ENCODE data around the gene NLRC5. TPM values are rescaled to one million over a fixed set of nuclear protein-coding genes. Genes with fewer than 3 reads are reported as not detected.
A peak's percentile ranks its signal among the peaks of the same experiment; 100 is the strongest.
"Not testable (repeated sequence)": the region's sequence is repeated elsewhere in the genome, so short reads cannot be mapped to it uniquely, and the experiment has no call there.

The NLRC5 gene
- total RNA-seq, 2 experiments from 2014 or later, result 424 to 434 TPM

DNA sequence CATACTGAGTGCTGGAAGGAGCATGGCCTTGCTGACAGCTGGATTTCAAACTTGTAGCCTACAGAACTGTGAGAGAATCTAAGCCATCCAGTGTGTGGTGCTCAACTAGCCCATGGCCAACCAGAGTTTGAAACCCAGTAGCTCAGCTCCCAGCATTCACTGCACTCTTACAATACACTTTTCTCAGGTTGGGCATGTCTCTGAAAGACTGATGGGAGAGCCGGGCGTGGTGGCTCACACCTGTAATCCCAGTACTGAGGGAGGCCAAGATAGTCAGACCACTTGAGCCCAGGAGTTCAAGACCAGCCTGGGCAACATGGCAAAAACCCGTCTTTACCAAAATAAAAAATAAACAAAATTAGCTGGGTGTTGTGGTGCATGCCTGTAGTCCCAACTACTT is 106.8 kb downstream of the NLRC5 start:
- no peak overlapping the region for H3K4me3 Mint-ChIP-seq
- H3K27me3 Mint-ChIP-seq, result no peaks in the 10 kb centered on the region
- ChIA-PET CTCF (interaction anchor here (0.6 kb wide), 1 partner anchor 9 kb away, joined by 3 read pairs; no protein-coding TSS in a partner anchor), POLR2A (no interaction called here)
- no peaks in the 10 kb centered on the region for H3K36me3 Mint-ChIP-seq (ENCODE audit: low read depth)
- Histone ChIP-seq H3K27ac (ENCODE audit: low read depth in 1 of 2, low read length in 2 of 2) (no peak overlapping the region), H3K9me3 (ENCODE audit: control insufficient read depth in 1 of 2, insufficient read depth in 1 of 2, low read length in 2 of 2) (no peaks in the 10 kb centered on the region), H3K27me3 (ENCODE audit: control insufficient read depth in 1 of 2, insufficient read depth in 2 of 2, low read length in 2 of 2) (no peaks in the 10 kb centered on the region), H3K36me3 (ENCODE audit: insufficient read depth, low read length) (no peaks in the 10 kb centered on the region), H3K4me3 (ENCODE audit: low read length) (no peak overlapping the region), H3K4me1 (ENCODE audit: insufficient read depth, low read length) (peaks cover 20% of the 10 kb centered on the region)
- no peak for DNase-seq
- peaks cover 14% of the 10 kb centered on the region for H3K4me1 Mint-ChIP-seq (ENCODE audit: low read depth)
- ATAC-seq (ENCODE audit: poor library complexity), result no peak
- TF ChIP-seq, protein P1, sequence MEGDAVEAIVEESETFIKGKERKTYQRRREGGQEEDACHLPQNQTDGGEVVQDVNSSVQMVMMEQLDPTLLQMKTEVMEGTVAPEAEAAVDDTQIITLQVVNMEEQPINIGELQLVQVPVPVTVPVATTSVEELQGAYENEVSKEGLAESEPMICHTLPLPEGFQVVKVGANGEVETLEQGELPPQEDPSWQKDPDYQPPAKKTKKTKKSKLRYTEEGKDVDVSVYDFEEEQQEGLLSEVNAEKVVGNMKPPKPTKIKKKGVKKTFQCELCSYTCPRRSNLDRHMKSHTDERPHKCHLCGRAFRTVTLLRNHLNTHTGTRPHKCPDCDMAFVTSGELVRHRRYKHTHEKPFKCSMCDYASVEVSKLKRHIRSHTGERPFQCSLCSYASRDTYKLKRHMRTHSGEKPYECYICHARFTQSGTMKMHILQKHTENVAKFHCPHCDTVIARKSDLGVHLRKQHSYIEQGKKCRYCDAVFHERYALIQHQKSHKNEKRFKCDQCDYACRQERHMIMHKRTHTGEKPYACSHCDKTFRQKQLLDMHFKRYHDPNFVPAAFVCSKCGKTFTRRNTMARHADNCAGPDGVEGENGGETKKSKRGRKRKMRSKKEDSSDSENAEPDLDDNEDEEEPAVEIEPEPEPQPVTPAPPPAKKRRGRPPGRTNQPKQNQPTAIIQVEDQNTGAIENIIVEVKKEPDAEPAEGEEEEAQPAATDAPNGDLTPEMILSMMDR (IDR thresholded peaks at IDR 0.05), result no peak
- no peak overlapping the region for H3K27ac Mint-ChIP-seq
- intact Hi-C loops (cut with DNase I, micrococcal nuclease), result no loop called here
- no peaks in the 10 kb centered on the region for H3K9me3 Mint-ChIP-seq

DNA sequence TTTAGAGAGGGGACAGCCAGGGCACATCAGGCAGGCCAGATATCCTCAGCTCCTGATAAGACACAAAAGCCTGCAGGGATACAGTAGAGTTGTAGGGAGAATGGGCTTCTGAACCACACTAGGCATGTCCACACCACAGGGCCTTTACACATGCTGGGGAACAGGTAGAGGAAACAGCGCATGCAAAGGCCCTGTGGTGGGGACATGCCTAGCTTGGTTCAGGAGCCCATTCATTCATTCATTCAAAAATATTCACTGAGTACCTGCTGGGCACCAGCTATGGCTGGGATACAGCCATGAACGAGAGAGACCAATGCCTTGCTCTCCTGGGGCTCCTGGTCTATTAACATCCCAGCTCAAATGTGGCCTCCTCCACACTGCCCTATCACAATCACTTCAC is 107.4 kb downstream of the NLRC5 start:
- peak overlapping the region; percentile 16 for H3K4me3 Mint-ChIP-seq
- no peaks in the 10 kb centered on the region for H3K27me3 Mint-ChIP-seq
- POLR2A ChIA-PET, result no interaction called here
- H3K27me3 ChIP-seq (ENCODE audit: control insufficient read depth in 1 of 2, insufficient read depth in 2 of 2, low read length in 2 of 2), result no peaks in the 10 kb centered on the region
- ATAC-seq (ENCODE audit: poor library complexity) (no peak), DNase-seq (no peak)
- TF ChIP-seq, protein P1 (IDR thresholded peaks at IDR 0.05), result no peak
- H3K36me3 Mint-ChIP-seq (ENCODE audit: low read depth), result no peaks in the 10 kb centered on the region
- H3K36me3 ChIP-seq (ENCODE audit: insufficient read depth, low read length), result no peaks in the 10 kb centered on the region
- no peak overlapping the region for H3K27ac ChIP-seq (ENCODE audit: low read depth in 1 of 2, low read length in 2 of 2)
- H3K4me3 ChIP-seq (ENCODE audit: low read length), result no peak overlapping the region
- no peaks in the 10 kb centered on the region for H3K9me3 ChIP-seq (ENCODE audit: control insufficient read depth in 1 of 2, insufficient read depth in 1 of 2, low read length in 2 of 2)
- CTCF ChIA-PET, result interaction anchor here (0.6 kb wide), 1 partner anchor 9 kb away, joined by 3 read pairs; no protein-coding TSS in a partner anchor
- no peak overlapping the region for H3K27ac Mint-ChIP-seq
- no peaks in the 10 kb centered on the region for H3K9me3 Mint-ChIP-seq
- H3K4me1 Mint-ChIP-seq (ENCODE audit: low read depth), result peaks cover 14% of the 10 kb centered on the region
- H3K4me1 ChIP-seq (ENCODE audit: insufficient read depth, low read length), result peaks cover 16% of the 10 kb centered on the region
- intact Hi-C loops (cut with DNase I, micrococcal nuclease), result no loop called here

DNA sequence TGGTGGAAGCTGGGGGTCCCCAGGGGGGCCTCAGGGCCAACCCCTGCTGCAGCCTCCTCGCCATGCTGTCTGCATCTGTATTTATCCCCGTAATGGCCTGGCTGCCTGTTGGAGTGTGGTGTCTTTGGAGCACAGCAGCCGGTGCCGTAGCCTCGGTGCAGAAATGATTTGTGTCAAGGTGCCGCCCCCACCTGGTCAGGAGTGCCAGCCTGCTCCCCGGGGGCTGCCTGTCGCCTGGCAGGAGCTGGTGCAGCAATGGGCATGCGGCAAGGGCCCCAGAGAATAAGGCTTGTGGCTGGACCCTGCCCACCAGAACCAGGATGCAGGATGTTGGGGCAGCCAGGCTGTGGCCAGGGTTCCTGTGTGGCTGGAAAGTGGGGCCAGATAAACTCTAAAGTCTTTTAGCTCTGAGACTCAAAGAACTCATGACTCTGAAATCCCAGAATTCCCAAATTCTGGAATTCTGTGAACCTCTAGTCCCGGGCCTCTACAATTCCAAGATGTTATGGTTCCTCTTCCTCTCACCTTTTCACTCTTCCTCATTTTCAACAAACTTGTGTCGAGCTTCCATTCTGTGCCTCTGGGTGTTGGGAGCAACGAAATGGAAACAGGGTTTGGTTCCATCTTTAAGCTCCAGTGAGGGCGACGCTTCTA is 109.0 kb downstream of the NLRC5 start:
- DNase-seq (no peak), ATAC-seq (ENCODE audit: poor library complexity) (no peak)
- CTCF ChIA-PET, result interaction anchor here (1.0 kb wide), 1 partner anchor 14 kb away, joined by 4 read pairs; no protein-coding TSS in a partner anchor
- POLR2A ChIA-PET, result interaction anchor here (1.1 kb wide), 1 partner anchor 87 kb away, joined by 4 read pairs; the partner anchor contains the start of gene PSME3IP1
- TF ChIP-seq, protein P1 (IDR thresholded peaks at IDR 0.05), result no peak
- H3K9me3 Mint-ChIP-seq, result no peaks in the 10 kb centered on the region
- no peaks in the 10 kb centered on the region for H3K27me3 ChIP-seq (ENCODE audit: control insufficient read depth in 1 of 2, insufficient read depth in 2 of 2, low read length in 2 of 2)
- H3K9me3 ChIP-seq (ENCODE audit: control insufficient read depth in 1 of 2, insufficient read depth in 1 of 2, low read length in 2 of 2), result no peaks in the 10 kb centered on the region
- no peak overlapping the region for H3K4me3 ChIP-seq (ENCODE audit: low read length)
- peaks cover 12% of the 10 kb centered on the region for H3K4me1 Mint-ChIP-seq (ENCODE audit: low read depth)
- peaks cover 8% of the 10 kb centered on the region for H3K4me1 ChIP-seq (ENCODE audit: insufficient read depth, low read length)
- no peaks in the 10 kb centered on the region for H3K36me3 Mint-ChIP-seq (ENCODE audit: low read depth)
- no peak overlapping the region for H3K27ac ChIP-seq (ENCODE audit: low read depth in 1 of 2, low read length in 2 of 2)
- no peak overlapping the region for H3K4me3 Mint-ChIP-seq
- no peaks in the 10 kb centered on the region for H3K27me3 Mint-ChIP-seq
- H3K27ac Mint-ChIP-seq, result no peak overlapping the region
- no peaks in the 10 kb centered on the region for H3K36me3 ChIP-seq (ENCODE audit: insufficient read depth, low read length)
- intact Hi-C loops (cut with DNase I, micrococcal nuclease), result no loop called here

DNA sequence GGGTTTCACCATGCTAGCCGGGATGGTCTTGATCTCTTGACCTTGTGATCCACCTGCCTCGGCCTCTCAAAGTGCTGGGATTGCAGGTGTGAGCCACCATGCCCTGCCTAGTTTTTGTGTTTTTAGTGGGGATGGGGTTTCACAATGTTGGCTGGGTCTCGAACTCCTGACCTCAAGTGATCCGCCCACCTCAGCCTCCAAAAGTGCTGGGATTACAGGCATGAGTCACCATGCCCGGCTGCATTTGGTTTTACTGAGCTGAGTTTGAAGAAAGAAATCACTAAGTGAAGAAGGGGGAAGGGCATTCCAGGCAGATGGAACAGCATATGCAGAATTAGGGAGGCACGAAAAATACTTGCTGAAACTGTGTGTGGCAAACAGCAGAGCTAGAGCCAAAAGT is 110.6 kb downstream of the NLRC5 start:
- H3K9me3 Mint-ChIP-seq; H3K27me3 Mint-ChIP-seq; H3K4me3 Mint-ChIP-seq; H3K36me3 Mint-ChIP-seq (ENCODE audit: low read depth); H3K4me1 ChIP-seq (ENCODE audit: insufficient read depth, low read length); H3K36me3 ChIP-seq (ENCODE audit: insufficient read depth, low read length); H3K4me3 ChIP-seq (ENCODE audit: low read length); H3K27ac ChIP-seq (ENCODE audit: low read depth in 1 of 2, low read length in 2 of 2); H3K9me3 ChIP-seq (ENCODE audit: control insufficient read depth in 1 of 2, insufficient read depth in 1 of 2, low read length in 2 of 2); intact Hi-C loops (cut with DNase I, micrococcal nuclease); DNase-seq; H3K27ac Mint-ChIP-seq; H3K27me3 ChIP-seq (ENCODE audit: control insufficient read depth in 1 of 2, insufficient read depth in 2 of 2, low read length in 2 of 2); ATAC-seq (ENCODE audit: poor library complexity): not testable (repeated sequence)
- ChIA-PET CTCF (interaction anchor here (1.8 to 2.9 kb wide), 2 partner anchors 16 to 135 kb away, joined by 7 to 8 read pairs; no protein-coding TSS in a partner anchor), POLR2A (interaction anchor here (0.9 kb wide), 1 partner anchor 15 kb away, joined by 3 read pairs; no protein-coding TSS in a partner anchor)
- peaks cover 16% of the 10 kb centered on the region for H3K4me1 Mint-ChIP-seq (ENCODE audit: low read depth)
